Stimulated activated CD4-positive, alpha-beta T cell treated with anti-CD3 and anti-CD28 coated beads, Interleukin-15, amount 100 ng/mL, for 24 hours (primary cell): Measurements from ENCODE around the gene PRUNE2.

Experiments used
- DNase-seq: peaks from one replicate; pipeline ENCODE4 v3.0.0-alpha.2; 2020

PRUNE2 gene

GRCh38 chr9:76619640-76620039 lies 286.3 kb downstream of the PRUNE2 start:
- DNase-seq = no peak

- no peak for DNase-seq
These were observed 286.7 kb downstream of the PRUNE2 start for GRCh38 chr9:76619197-76619596.

- DNase-seq = no peak
These were observed 287.2 kb downstream of the PRUNE2 start for GRCh38 chr9:76618762-76619161.

- no peak for DNase-seq
These were observed 288.3 kb downstream of the PRUNE2 start for GRCh38 chr9:76617497-76618175.

- no peak for DNase-seq
These were observed 289.1 kb downstream of the PRUNE2 start for GRCh38 chr9:76616780-76617179.

GRCh38 chr9:76615177-76615603 lies 290.7 kb downstream of the PRUNE2 start:
- DNase-seq = no peak

GRCh38 chr9:76613974-76614373 lies 291.9 kb downstream of the PRUNE2 start:
- no peak for DNase-seq

- DNase-seq = no peak
These were observed 292.6 kb downstream of the PRUNE2 start for GRCh38 chr9:76613150-76613781.

- DNase-seq = no peak
These were observed 295.9 kb downstream of the PRUNE2 start for GRCh38 chr9:76610011-76610352.

- no peak for DNase-seq
These were observed 296.5 kb downstream of the PRUNE2 start for GRCh38 chr9:76609285-76610010.

GRCh38 chr9:76608575-76609273 lies 297.2 kb downstream of the PRUNE2 start:
- DNase-seq = no peak

- no peak for DNase-seq
These were observed 298.0 kb downstream of the PRUNE2 start for GRCh38 chr9:76607730-76608436.

- no peak for DNase-seq
These were observed 300.5 kb downstream of the PRUNE2 start for GRCh38 chr9:76605321-76605900.

- no peak for DNase-seq
These were observed 301.9 kb downstream of the PRUNE2 start for GRCh38 chr9:76603931-76604570.

GRCh38 chr9:76603448-76603895 lies 302.4 kb downstream of the PRUNE2 start:
- no peak for DNase-seq

GRCh38 chr9:76602199-76602598 lies 303.7 kb downstream of the PRUNE2 start:
- no peak for DNase-seq

- no peak for DNase-seq
These were observed 305.8 kb downstream of the PRUNE2 start for GRCh38 chr9:76600007-76600615.

GRCh38 chr9:76598981-76599380 lies 306.9 kb downstream of the PRUNE2 start:
- DNase-seq = no peak

- no peak for DNase-seq
These were observed 310.3 kb downstream of the PRUNE2 start for GRCh38 chr9:76595645-76596044.

- no peak for DNase-seq
These were observed 311.0 kb downstream of the PRUNE2 start for GRCh38 chr9:76594764-76595424.
